ENCODE data around the gene ADGRL3.

- TF ChIP-seq PATZ1 (CRISPR knock-in tag; IDR thresholded peaks at IDR 0.05; ENCODE audit: borderline replicate concordance) (no peak), GLIS3 (CRISPR knock-in tag; IDR thresholded peaks at IDR 0.05) (no peak), ZFP3 (CRISPR knock-in tag; IDR thresholded peaks at IDR 0.05) (no peak), OSR1 (CRISPR knock-in tag; IDR thresholded peaks at IDR 0.05) (no peak)
These were observed 39.6 kb upstream of the ADGRL3 start for GRCh38 chr4:61160478-61160877.
